Stimulated activated CD8-positive, alpha-beta memory T cell treated with anti-CD3 and anti-CD28 coated beads, Interleukin-15, amount 100 ng/mL, for 24 hours (primary cell): Measurements from ENCODE around the gene EIF3A.
"Not testable (repeated sequence)": the region's sequence is repeated elsewhere in the genome, so short reads cannot be mapped to it uniquely, and the experiment has no call there.

Experiments used
- DNase-seq: peaks from one replicate; pipeline ENCODE4 v3.0.0-alpha.2; 2020; ENCODE audit warnings: low read depth

The EIF3A gene

GRCh38 chr10:119051775-119052174 lies 28.8 kb downstream of the EIF3A start:
- no peak for DNase-seq

- DNase-seq: no peak
Observed at GRCh38 chr10:119049777-119050176, 30.8 kb downstream of the EIF3A start.

- no peak for DNase-seq
Observed at GRCh38 chr10:119049361-119049760, 31.3 kb downstream of the EIF3A start.

- DNase-seq: no peak
Observed at GRCh38 chr10:119045561-119045960, 35.1 kb downstream of the EIF3A start.

- DNase-seq: no peak
Observed at GRCh38 chr10:119042169-119042568, 38.4 kb downstream of the EIF3A start.

- DNase-seq: no peak
Observed at GRCh38 chr10:119041326-119041725, 39.3 kb downstream of the EIF3A start.

GRCh38 chr10:119039161-119039560 lies 41.5 kb downstream of the EIF3A start:
- no peak for DNase-seq

GRCh38 chr10:119031496-119032059 lies 49.0 kb downstream of the EIF3A start:
- no peak for DNase-seq

- DNase-seq: peak; percentile 10
Observed at GRCh38 chr10:119030421-119031250, 50.0 kb downstream of the EIF3A start.

- no peak for DNase-seq
Observed at GRCh38 chr10:119029613-119030420, 50.8 kb downstream of the EIF3A start, which contains the start of gene NANOS1. NANOS1 (plus strand) TSS chr10:119029714; CDS start chr10:119029802, 88 bp downstream.

GRCh38 chr10:119028900-119029612 lies 51.6 kb downstream of the EIF3A start:
- DNase-seq: peak; percentile 46

- not testable (repeated sequence) for DNase-seq
Observed at GRCh38 chr10:119028445-119028899, 52.1 kb downstream of the EIF3A start.

- no peak for DNase-seq
Observed at GRCh38 chr10:119026301-119027110, 54.1 kb downstream of the EIF3A start.

- DNase-seq: no peak
Observed at GRCh38 chr10:119025776-119026175, 54.8 kb downstream of the EIF3A start.

- DNase-seq: no peak
Observed at GRCh38 chr10:119025336-119025735, 55.3 kb downstream of the EIF3A start.

- no peak for DNase-seq
Observed at GRCh38 chr10:119024882-119025281, 55.7 kb downstream of the EIF3A start.

- no peak for DNase-seq
Observed at GRCh38 chr10:119023553-119023868, 57.1 kb downstream of the EIF3A start.

GRCh38 chr10:119022846-119023552 lies 57.6 kb downstream of the EIF3A start:
- DNase-seq: no peak

GRCh38 chr10:119020627-119020946 lies 60.0 kb downstream of the EIF3A start:
- no peak for DNase-seq

GRCh38 chr10:119007211-119007574 lies 73.4 kb downstream of the EIF3A start:
- DNase-seq: no peak
